HG03066 (cell line): ENCODE measurements around the gene POU2AF1.
"Not testable (repeated sequence)": the region's sequence is repeated elsewhere in the genome, so short reads cannot be mapped to it uniquely, and the experiment has no call there.

Experiments
- ATAC-seq: cut with Tn5 transposase; IDR thresholded peaks from one replicate; pipeline ENCODE4 v1.9.1; 2021; ENCODE audit warnings: low read depth; ENCODE audit not compliant: unreplicated experiment

POU2AF1 gene

DNA sequence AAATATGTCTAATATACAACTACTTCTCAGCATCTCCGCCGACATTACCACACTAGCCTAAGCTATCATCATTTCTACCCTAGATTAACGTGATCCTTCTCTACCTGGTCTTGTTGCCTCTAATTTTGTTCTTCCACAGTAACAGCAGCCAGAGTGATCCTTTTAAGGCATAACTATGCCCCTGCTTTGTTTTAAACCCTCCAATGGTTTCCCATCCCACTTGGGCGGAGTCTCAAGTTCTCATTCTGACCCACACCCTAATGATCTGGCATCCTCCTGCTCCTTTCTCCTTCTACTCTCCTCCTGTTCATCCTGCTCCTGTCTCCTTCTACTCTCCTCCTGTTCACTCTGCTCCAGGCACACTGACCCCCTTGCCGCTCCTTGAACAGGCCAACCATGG is 31.9 kb upstream of the POU2AF1 start:
- no peak for ATAC-seq

DNA sequence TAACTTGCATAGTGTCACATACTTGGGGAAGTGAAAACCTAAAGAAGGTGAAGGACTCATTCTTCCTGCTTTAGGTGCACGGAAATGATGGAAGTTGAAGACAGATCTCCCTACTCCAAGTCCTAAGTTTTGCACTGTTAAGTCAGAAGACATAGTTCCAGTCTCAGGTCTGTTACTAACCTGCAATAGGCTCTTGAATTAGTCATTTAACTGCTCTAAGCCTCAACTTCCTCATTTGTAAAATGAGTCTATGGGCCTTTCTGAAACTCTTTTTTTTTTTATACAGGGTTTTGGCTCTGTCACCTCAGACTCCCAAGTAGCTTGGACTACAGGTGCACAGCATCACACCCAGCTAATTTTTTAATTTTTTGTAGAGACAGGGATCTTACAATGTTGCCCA is 30.8 kb upstream of the POU2AF1 start:
- peak; percentile 53 for ATAC-seq

DNA sequence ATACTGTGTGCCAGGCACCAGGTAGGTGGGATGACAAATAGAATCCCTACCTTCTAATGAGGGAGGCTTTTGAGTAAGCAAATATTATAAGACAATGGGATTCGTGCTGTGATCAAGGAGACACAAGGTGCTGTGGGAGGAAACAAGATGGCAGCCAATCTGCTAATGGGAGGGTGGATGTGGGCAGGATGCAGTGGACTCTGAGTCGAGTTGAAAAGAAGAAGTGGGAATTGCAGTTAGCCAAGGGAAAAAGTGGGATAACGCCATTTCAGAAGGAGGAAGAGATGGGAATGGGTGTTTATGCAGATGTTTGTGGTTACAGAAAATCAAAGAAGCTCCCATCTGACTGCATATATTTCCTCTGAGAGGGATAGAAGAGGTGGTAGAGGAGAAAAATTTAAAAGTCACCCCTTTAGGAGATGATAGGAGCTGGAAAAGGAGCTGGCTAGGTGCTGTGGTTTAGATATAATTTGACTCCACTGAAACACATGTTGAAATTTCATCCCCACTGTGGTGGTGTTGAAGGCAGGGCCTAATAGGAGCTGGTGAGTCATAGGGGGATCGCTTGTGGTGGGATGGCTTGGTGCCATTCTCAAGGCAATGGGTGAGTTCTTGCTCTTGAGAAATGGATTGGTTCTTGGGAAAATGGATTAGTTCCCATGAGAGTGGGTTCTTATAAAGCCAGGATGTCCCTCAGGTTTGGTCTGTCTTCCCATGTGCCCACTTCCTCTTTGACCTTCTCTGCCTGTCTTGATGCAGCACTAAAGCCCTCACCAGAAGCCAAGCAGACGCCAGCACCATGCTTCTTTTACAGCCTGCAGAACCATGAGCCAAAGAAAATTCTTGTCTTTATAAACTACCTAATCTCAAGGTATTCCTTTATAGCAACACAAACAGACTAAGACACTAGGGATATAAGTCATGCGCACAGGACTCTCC is 30.0 kb upstream of the POU2AF1 start:
- peak; percentile 40 for ATAC-seq

DNA sequence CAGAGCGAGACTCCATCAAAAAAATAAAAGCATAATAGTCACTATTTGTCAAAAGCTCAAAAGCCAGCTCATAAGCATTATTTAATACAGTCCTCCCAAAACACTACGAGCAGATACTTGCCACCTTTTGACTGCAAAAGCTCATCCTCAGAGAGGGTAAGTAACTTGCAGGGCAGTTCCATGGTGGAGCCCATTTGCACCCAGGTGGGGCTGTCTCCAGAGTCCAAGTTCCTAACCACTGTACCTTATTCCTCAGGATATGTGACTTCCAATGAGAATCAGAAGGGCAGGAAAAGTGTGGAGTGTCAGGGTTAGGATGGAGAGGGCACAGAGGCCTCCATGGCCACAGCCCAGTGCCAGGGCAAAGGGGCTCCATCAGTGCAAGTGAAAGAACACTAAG is 28.6 kb upstream of the POU2AF1 start:
- no peak for ATAC-seq

DNA sequence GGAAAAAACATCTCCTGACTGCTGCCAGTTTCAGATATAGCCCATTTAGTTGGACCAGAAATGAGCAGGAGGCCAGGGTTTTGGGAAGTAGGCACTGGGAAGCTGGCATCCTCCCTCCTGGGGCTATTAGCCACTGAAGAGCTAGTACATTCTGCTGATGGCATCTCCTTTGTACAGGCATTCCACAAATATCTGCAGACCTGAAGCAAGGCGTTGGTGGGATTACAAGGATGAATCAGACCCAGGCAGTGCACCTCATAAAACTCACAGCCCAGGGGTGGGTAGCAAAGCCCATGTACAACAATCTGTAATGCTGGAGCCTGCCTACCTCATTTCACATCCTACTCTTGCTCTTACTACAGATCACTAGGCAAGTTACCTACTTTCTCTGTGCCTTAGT is 27.5 kb upstream of the POU2AF1 start:
- ATAC-seq, result no peak

DNA sequence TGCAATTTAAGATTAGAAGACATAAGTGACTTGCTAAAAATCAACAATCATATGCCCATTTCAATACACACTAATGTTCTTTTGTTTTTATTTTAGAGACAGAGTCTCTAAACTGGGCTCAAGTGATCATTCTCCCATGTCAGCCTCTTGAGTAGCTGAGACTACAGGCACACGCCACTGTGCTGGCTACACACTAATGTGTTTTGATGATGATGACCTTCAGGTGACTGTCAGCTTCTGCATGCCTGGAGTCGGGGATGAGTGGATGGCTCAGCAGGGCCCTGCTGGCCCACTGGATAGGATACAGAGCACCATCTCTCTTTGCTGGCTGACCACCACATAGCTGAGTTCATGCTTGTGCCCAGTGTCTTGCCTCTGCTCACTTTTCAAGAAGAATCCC is 27.0 kb upstream of the POU2AF1 start:
- ATAC-seq, result no peak

DNA sequence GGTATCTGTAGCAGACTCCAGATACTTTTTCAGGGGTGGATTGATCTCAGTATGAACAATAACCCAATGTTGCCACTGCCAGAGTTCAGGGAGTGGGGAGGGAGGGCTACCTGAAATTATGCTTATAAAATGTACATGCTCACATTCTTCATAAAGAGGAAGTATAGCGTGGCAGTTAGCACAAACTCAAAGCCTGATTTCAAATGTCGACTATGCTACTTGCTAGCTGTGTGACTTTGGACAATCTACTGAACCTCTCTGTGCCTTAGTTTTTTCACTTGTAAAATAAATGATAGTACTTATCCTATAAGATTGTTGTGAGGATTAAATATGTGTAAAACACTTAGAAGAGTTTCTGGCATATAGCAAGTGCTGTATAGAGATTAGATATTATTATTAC is 26.5 kb upstream of the POU2AF1 start:
- ATAC-seq, result no peak

DNA sequence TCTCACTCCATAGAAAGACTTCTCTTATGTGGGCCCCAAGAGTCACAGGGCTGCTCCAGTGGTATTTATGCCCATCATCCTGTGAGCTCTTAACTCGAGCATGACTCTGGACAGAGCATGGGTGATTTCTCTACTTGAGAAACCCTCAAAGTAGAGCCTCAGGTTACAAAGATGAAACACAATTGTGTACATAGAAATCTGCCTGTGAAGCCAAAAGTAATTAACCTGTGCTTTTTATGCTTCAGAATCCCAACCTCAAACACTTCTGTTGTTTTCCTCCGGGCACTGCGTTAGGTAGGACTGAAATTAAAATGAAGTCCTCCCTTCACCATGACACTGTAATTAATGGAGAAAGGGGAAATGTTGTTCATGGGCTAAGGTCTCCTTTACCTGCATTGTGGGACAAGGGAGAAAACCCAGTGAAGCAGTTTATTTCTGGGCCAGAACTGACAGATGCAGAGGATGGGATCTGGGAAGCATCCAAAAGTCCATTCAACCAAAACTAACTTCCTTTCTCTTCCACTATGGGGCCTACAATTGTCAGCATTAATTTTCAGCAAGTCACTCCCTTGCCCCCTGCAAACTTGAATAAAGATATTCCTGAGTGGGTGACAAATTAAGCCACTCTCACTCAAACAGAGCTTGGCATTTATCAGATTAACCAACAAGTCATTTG is 24.1 kb upstream of the POU2AF1 start:
- no peak for ATAC-seq

DNA sequence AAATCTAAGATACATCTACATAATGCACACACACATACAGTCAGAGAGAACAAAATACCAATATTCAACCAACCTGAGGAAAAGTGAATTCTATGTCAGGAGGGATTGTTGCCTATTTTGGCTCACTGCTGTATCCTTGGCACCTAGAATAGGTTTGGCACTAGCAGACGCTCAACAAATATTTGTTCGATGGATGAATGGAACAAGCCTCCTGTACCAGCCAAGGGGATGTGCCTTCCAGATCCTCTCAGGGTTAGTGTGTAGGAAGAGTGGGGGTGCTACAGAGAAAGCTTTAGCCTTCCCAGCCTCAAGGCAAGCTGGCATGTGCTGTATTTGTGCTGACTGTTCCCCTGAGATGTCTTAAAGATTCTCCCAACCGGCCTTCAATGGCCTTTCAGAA is 23.3 kb upstream of the POU2AF1 start:
- no peak for ATAC-seq

DNA sequence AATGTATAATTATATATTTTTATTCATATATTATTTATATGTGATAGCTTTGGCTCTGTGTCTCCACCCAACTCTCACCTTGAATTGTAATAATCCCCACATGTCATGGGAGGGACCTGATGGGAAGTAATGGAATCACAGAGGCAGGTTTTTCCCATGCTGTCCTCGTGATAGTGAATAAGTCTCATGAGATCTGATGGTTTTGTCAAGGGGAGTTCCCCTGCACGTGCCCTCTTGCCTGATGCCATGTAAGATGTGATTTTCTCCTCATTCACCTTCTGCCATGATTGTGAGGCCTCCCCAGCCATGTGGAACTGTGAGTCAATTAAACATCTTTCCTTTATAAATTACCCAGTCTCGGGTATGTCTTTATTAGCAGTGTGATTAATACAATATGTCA is 22.9 kb upstream of the POU2AF1 start:
- ATAC-seq, result not testable (repeated sequence)

DNA sequence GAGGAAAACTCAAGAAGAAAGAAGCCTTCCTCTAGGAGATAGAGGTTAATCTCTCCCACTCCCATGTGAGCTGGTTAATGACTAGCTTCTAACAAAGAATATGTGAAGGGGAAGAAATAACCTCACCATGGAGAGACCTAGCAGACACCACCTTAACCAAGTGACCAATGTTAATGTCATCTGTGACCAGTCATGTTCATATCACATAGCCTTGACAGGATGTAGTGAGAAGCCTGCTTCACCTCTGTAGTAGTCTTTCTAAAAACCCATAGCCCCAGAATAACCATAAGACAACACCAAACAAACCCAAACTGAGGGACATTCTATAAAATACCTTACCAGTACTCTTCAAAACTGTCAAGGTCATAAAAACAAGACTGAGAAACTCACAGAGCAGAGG is 21.5 kb upstream of the POU2AF1 start:
- no peak for ATAC-seq

DNA sequence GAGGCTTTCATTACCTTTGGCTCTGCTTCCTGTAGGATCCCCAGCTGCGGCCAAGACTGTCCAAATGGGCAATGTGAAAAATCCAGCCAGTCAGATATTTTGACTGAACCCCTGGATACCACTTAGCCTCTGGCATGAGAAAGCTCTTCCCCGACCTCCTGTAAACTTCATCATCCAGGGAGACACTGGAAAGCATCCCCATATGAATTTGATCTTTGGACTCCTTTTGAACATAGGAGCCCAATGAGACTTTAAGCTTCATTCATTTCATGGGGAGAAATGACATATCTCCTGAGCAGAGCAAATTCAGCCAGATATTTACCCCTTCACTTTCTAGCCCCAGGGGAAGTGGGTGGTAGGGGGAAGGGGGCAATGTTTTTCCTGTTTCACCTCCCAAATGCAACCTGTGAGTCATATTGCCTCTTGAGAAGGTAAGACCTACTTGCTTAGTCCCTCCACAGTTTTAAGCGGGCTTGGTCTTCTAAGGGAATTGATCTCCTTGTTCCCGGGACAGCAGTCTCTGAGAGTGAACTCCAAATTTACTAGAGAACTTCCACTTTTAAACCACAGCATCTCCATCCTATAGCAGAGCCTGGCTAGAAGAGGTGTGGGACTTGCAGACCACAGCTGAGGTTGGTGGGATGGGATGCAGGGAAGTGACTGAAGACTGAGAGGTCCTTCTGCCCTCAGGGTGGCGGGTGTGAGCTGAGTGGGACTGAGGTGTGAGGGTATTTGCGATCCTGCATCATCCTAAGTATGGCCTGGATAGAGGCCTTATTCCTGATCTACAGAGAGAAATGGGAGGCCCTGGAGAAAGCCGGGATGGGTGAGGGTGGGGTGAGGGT is 20.3 kb upstream of the POU2AF1 start:
- no peak for ATAC-seq

DNA sequence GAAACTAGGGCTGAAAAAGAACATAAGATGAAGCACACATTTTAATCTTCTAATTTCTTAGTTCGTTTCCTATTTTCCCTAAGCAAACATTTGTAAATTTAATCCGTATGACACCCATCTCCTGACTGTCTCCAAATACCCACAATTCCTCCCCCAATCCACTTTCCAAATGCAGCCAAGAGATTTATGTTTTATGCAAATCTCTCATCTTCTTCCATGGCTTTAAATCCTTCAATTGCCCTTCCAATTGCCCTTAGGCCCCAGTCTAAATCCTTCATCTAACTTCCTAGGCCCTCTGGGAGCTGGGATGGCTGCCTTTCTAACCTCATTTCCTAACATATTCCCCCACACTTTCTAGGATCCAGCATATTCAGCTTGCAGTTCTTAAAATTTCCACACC is 18.0 kb upstream of the POU2AF1 start:
- no peak for ATAC-seq

DNA sequence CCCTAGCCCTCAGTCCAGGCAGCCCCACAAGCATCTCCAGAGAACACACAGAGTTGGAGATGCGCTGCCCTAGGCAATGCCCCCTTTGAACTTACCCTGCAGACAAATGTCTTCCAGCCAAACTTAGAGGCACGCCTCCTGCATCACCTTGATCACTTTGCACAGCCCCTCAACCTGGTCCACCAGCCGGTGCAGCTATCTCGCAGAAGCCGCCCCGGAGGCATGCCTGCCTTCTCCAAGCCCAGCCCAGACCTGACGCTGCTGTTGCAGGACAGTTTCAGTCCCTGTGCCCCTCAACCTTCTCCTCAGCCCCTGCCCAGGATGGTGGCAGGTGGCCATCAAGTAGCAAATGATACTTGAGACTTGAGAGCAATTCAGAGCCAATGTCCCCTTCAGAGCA is 16.7 kb upstream of the POU2AF1 start:
- no peak for ATAC-seq

DNA sequence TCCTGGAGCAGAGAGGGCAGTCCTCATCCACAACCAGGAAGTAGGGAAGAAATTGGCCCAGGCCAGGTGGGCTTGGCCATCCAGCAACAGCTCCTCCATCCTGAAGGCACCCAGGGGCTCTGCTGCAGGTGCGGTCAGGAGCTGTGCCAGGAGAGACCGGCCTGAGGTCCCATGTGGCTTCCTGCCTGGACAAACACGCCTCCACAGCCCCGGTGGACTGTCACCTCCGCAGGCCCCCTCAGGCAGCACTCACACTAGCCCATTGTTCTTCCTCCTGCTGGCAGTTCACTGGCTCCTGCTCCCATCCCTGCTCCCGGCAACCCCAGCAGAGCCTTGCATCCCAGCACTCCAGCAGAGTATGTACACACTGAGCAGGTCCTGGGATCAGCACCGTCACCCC is 16.0 kb upstream of the POU2AF1 start:
- ATAC-seq, result no peak

DNA sequence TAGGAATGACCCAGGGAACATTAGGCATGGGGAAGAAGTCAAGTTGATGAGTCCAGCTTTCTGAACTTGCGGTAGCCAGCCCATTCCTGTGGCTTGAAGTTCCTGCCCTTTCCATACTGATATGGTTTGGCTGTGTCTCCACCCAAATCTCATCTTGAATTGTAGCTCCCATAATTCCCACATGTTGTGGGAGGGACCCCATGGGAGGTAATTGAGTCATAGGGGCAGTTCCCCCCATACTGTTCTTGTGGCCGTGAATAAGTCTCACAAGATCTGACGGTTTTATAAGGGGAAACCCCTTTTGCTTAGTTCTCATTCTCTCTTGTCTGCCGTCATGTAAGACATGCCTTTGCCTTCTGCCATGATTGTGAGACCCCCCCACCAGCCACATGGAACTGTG is 15.1 kb upstream of the POU2AF1 start:
- ATAC-seq, result not testable (repeated sequence)

DNA sequence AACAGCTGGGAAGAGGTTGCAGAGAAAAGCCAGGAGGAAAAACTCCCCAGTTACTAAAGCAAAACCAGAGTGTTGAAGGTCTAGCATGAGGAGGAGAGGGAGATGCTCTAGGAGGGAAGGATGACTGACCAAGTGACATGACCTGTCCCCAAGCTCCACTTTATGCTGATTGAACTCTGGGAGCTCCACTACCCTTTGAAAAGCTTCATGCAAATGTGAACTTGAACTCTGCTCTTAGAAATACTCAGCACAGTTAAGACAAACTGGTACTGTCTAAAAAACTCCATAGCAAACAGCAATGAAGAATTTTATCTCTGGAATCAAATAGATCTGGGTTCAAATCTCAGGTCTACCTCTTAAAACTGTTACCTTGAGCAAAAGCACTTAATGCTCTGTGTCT is 14.5 kb upstream of the POU2AF1 start:
- ATAC-seq, result no peak

DNA sequence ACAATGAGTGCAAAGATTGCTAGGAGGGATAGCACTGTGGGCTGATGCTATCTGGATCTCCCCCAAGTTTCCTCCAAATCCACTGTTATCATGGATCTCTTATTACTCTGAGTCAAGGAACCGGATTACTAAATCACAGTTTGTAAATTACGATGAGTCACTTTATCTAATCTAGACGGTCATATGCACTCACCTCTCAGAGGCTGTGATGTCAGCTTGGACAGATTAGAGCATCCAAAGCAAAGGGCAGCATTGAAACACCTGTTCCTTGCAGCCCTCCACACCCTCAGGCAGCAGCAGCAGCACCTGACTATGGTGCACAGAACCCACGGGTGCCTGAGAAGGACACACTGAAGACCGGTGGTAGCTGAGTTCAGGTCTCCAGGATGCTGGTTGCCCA is 14.0 kb upstream of the POU2AF1 start:
- ATAC-seq, result no peak

DNA sequence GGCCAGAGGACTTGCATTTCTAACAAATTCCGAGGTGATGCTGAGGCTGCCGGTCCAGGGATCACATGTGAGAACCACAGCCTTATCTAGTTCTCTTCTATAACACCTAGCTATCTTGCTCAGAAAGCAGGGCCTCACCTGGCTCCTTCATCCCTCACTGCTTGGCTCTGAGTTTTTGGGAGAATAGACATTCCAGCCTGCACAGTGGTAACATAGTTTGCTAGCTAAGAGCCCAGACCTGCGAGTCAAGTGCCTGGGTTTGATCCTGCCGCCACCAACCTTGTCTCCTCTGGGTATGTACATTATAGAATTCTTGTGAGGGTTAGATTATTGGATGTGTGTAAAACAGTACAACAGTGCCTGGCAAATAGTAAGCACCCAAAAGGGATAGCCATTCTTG is 13.5 kb upstream of the POU2AF1 start:
- ATAC-seq, result no peak

DNA sequence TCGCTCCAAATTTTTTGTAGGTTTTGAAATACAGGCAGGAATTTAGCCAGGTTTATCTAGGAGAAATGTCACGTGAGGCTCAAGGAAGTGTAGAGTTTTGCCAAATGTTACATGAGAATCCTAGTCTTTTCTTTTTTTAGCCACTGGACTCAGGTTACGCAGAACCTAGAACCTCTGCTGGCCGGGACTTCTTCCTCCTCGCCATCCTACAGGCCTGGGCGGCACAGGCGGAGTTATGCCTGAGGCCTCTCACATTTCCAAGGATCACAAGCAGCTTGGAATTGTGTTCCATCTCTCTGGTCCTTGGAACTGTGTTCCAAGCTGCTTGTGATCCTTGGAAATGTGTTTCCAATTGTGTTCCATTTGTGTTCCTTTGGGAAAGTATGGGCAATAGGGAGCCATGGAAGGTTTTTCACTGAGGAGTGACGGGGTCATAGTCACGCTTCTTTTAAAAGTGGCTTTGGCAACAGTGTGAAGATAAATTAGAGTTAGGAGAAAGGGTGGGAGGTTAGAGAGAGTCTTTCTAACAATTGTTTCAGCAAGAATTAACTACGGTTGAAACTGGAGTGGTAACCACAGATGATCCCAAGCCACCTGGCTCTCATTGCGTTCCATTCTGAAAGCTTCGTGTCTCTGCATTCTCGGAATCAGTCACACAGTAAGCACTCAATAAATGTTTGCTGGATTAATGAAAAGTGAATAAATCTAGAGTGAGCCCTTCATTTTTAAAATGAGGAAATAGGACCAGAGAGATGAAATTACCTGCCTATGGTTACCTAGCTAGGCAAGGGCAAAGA is 12.5 kb upstream of the POU2AF1 start:
- no peak for ATAC-seq
